CD4-positive, alpha-beta T cell treated with Interleukin-4 for 1 hour (primary cell): ENCODE measurements around the gene SCGB2A2.

Source experiments
- DNase-seq, 2 donors: peaks; one replicate each; pipeline ENCODE4 v3.0.0-alpha.2; 2020 to 2022

SCGB2A2 gene

DNA sequence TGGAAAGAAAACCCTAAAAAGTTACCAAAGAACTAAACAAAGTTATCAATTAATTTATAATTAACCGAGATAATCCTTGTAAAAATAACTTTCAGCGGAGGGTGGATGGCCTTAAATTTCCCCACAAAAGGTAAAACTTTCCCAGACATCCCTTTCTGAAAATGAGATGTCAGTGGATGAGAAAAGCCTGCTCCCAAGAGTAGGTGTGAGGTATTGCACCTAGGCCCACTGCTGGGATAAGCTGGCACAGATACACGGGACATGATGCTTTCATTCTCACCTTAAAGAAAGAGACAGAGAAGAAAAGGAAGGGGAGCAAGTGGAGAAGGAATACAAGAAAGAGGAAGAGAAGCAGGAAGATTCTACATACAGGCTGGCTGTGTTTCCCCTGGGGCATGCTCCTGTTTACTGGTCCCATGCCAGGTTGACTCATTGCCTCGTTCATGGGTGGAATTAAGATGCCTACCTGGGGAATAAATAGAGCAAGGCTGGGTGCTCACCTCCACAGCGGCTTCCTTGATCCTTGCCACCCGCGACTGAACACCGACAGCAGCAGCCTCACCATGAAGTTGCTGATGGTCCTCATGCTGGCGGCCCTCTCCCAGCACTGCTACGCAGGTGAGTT lies at the start of gene SCGB2A2:
SCGB2A2 (plus strand) TSS at position 505 of the 625 bp plus-strand sequence; CDS start at position 564, 59 bp downstream.
- DNase-seq: no peak

DNA sequence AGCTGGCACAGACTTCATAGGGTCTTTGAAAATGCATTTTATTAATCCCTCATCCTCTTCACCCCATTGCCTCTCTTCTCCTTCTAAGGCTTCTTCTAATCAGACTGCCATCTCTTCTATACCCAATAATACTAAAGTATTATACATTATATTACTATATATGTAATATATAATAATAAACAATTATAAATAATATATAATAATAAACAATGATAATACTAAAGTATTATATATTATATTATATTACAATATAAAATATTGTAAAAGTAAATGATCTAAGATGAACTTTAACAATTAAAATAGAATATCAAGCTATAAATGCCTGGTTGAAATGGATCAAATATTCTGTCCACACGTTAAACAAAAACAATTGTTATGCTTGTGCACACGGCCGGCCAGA lies 48.5 kb upstream of the SCGB2A2 start:
- no peak for DNase-seq

DNA sequence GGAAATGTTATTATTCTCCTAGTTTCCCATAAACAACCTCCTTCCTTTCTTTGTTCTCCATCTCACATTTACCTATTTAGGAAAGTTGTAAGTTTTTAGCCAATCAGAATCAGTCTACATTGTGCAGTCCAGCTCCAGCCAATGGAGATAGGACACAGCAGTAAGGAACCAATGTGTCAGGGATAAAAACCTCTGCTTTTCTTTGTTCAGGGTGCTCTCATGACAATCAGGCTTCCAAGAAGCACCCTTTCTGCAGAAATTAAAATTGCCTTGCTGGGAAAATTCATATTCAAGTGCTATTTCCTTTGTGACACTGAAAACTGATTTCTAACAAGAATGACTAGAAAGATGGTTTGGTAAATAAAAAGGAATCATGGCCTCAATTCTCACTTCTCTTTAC lies 46.9 kb upstream of the SCGB2A2 start:
- no peak for DNase-seq

DNA sequence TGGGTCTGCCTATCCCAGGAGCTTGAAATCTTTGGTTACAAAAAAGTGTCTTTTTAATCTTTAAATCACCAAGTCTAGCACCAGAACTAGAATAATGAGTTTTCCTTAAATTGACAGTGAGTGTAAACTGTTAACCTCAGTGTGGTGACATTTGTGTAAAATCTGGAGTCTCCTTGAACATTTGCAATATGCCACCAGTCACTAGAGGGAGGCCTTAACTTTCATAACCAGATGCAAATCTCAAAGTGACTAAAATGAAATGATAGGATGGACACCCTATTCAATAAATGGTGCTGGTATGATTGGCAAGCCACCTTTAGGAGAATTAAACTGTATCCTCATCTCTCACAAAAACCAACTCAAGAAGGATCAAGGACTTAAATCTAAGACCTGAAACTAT lies 36.2 kb upstream of the SCGB2A2 start:
- DNase-seq: no peak

DNA sequence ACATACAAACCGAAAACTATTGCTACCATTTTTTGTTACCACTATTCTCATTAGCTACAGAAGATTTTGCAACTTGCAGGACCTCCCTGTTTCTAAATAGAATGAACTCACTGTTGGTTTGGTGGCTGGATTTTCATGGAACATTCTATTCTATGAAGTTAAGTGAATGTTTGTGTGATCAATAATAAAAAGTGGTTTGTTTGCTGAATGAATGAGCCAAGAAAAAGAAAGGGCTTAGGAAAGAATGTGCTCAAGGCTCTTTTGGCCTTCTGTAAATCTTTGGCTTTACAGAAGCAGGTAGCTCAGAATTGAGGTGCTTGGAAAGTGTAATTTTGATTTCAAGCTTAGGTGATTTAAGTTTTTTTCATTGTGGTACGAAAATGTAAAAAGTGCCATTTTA lies 33.8 kb upstream of the SCGB2A2 start:
- no peak for DNase-seq

DNA sequence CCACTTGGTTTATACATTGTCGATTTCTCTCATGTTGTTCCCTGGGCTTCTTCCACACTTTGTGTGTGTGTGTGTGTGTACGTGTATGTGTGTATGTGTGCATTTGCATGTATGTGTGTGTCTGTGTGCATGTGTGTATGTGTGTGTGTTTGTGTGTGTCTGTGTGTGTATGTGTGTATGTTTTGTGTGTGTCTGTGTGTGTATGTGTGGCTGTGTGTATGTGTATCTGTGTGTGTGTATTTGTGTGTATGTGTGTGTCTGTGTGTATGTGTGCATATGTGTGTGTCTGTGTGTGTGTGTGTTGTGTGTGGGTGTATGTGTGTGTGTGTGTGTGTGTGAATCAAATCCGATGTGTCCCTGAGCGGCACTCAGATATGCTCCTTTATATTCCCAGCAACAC lies 32.5 kb upstream of the SCGB2A2 start:
- DNase-seq: no peak

DNA sequence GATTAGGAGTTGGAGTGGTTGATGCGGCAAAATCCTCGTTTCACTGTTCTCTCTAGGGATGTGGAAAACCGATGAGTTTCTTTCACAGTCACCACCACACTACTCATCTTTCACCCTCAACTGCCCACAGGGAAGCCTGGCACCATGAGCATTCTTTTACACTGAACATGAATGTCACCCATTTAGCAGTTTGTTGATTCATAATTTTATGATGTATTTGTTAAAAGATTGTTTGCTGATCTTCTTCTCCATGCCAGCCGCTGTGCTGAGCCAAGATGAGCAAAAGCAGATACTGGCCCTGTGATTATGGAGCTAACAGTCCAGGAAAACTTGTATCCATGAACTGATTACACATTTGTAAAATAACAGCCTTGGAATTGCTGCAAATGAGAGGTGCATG lies 31.8 kb upstream of the SCGB2A2 start:
- no peak for DNase-seq

DNA sequence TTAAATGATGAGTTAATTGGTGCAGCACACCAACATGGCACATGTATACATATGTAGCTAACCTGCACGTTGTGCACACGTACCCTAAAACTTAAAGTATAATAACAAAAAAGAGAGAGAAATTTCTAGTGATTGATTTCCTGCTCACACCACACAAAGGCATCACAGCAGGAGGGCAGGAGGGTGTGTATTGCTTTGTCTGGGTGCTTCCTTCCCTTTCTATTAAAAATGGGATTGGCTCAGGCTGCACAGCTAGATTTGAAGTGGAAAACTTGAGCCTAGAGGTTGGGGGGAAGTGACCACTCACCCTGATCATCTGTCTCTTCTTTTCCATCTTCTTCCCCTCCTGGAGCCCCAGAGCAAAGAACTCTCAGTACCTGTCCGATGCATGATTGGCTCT lies 28.9 kb upstream of the SCGB2A2 start:
- DNase-seq: no peak

DNA sequence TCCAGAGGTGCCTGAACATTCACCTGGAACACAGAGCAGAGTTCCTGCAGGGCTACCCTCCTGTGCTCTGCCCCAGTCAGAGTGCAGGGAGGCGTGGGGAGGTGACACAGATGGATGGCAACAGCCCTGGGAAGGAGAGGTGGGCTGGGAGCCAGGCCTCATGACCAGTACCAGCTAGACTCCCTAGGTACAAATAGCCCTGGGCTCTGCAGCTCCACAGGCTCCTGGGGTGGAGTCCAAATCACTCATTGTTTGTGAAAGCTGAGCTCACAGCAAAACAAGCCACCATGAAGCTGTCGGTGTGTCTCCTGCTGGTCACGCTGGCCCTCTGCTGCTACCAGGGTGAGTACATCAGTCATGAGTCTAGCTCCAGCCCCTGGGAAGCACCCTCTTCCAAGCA lies 27.9 kb upstream of the SCGB2A2 start, which contains the start of gene SCGB1D2:
SCGB1D2 (plus strand) TSS at position 219 of the 400 bp plus-strand sequence; CDS start at position 288, 69 bp downstream.
- no peak for DNase-seq

DNA sequence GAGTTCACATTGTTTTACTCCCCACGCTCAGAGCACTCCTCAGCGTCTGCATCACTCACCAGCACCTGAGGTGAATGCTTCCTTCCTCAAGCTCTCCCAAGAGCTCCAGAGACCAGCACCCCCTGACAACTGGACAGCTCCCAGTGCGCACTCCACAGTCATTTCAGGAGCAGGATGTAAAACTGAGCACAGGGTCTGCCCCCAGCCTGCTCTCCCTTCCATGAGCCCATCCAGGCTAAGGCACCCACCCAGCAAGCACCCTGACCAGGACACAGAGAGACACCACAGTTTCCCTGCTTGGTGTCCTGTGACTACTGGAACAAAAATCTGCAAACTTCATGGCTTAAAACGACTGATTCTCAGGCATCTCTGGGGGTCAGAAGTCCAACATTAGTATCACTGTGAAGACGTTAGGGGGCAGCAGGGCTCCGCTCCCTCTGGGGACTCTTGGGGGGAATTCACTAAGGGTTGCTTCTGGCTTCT lies 24.6 kb upstream of the SCGB2A2 start:
- no peak for DNase-seq

DNA sequence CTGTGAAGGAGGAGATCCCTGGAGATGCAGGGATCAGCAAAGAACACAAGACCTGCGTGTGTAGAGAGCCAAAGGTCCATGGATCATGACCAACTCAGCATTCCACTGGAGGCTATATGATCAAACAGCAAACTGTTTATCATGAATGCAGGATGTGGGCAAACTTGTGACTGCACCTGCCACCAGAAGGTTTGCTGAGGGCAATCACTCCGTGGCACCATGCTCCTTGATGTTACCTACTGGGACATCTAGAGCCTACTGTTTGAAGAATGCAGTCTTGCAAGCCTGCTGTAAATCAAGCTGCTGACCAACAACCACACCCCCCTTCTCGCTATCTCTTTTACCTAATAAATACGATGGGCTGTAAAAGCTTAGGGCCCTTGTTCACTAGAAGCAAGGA lies 18.3 kb upstream of the SCGB2A2 start:
- no peak for DNase-seq

DNA sequence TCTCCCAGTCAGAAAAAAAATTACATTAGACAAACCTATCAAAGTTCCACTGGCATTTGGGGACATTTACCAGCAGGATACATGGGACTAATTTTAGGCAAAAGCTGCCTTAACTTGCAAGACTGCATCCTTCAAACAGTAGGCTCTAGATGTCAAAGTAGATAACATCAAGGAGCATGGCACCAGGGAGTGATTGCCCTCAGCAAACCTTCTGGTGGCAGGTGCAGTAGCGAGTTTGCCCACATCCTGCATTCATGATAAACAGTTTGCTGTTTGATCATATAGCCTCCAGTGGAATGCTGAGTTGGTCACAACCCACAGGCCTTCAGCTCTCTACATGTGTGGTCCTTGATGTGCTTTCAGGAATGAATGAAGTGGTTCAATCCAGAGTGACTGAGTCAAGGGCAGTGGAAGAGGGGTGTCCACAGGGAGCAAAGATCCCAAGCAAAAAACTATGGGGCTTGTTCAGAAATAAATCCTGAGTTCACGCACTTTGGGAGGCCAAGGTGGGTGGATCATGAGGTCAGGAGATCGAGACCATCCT lies 15.9 kb upstream of the SCGB2A2 start:
- DNase-seq: no peak

DNA sequence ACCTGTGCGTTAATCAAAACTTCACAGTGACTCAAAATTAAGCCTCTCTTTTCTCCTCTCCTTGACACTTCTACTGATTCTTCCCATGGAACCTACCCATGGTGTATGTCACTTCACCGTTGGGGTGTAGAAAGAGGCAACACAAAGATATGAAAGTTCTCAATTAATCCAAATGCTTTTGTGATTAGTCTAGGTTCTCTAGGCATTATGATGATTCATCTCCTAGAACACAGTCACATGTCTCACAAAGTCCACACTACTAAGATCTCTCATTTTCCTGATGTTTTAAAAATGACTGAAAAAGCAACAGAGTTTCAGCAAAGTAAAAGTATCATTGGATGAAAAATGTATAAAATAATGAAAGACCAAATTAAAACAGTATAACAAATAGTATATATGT lies 13.7 kb upstream of the SCGB2A2 start:
- no peak for DNase-seq

DNA sequence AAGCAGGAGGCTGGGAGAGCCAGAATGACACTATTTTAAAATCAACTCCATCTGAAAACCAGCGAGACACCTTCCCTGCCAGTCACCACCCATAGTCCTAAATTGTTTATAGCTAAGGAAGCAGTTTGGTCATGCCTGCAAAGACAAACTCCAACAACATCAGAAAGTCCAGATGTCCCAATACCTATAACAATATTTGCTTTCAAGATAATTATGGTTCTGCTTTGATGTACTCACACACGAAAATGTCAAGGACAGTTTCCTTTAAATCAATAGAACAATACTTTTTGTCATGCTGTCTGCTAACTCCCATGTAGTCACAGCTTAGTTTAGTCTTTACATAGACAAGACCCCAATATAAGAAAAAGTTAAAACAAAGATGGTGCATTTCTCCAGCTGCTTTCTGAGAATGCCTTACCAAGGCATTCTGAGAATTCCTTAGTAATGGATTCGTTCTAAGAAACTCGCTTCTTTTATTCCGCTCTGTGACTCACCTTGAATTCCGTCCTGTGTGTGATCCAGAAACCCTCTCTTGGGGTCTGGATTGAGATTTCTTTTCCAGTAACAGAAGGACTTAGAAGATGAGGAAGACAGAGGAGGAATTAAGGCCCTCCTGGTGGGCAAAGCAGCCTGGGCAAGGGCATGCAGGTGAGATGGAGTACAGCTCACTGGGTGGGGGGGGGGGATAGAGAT lies 9.6 kb upstream of the SCGB2A2 start:
- no peak for DNase-seq

DNA sequence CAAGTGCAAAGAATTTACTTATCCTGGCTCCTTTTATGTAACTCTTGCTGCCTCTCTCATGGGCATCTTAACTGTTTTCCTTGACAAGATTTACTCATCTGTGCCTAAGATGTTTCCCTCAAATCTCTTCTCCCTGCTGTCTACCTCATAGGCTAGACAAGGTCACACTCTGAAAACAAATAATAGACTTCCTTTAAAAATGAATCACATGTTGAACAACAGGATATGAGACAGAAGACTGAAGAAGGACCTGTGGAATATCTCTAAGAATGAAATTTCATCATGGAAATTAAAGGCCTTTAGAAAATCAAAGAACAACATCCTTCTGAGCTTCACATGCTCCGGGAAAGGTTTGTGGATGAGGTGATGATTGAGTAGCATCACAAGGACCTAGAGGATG lies 6.0 kb upstream of the SCGB2A2 start:
- DNase-seq: no peak

DNA sequence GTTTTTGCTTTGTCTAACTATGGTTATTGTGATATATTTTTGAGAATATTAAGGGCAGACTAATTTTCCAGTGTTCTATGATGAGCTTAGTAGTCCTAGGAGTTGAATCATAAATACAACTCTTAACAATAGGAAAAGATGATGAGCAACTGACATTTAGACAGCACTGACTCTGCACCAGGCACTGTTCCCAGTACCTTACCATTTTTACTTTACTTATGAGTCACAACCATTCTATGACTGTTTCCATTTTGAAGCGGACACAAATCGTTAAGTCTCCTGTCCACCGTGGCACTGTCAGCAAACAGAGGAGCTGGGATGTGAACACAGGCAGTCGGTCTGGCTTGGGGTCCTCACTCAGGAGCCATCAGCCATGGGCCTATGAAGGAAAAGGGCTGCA lies 3.4 kb upstream of the SCGB2A2 start:
- DNase-seq: no peak

DNA sequence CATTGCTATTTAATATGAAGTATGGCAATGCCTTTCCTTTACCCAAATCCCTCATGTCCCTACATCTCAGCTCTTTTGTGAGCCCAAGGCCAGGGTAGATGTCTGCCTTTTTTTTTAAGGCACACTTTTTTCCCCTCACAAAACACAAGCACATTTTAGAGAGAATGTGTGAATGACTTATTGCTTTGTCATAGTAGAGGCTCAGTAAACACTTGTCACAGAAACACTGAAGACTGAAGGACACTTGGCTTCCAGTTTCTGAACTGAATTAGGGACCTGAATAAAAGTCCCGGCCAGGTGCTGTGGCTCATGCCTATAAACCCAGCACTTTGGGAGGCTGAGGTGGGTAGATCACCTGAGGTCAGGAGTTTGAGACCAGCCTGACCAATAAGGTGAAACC lies 2.9 kb upstream of the SCGB2A2 start:
- DNase-seq: no peak

DNA sequence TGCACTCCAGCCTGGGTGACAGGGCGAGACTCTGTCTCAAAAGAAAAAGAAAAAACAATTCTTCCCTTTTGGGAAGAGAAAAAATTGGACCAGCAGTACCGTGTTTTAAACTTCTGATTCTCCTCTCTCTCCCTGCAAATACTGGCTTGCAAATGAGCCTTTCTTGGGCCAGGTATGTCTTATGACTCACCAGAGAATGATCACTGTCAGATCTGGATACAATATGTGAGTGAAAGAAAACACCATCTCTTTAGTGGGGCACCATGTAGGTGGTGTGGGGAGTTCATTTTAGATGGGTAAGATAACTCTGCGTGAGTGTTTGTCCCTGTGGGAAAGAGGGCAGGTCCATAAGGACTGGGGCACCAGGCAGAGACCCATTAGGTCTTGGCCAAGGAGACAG lies 2.4 kb upstream of the SCGB2A2 start:
- DNase-seq: no peak

DNA sequence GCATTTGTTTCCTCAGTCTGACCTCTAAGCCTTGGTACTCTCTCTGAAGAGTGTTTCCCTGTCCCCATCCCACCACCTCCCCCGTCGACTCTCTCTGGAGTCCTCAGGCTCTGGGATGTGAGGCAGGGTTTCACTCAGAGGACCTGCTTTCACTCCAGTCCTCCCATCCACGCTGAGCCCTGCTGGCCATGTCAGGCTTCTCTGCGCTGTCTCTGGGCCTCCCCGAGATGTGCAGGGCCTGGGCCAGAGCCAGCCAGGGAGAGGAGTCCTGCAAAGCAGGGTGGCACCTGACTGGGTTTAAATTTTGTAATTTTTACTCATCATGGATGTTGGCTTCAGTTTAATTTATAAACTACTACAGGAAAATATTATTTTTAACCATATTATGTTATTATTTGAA lies 3.3 kb downstream of the SCGB2A2 start:
- DNase-seq: no peak

DNA sequence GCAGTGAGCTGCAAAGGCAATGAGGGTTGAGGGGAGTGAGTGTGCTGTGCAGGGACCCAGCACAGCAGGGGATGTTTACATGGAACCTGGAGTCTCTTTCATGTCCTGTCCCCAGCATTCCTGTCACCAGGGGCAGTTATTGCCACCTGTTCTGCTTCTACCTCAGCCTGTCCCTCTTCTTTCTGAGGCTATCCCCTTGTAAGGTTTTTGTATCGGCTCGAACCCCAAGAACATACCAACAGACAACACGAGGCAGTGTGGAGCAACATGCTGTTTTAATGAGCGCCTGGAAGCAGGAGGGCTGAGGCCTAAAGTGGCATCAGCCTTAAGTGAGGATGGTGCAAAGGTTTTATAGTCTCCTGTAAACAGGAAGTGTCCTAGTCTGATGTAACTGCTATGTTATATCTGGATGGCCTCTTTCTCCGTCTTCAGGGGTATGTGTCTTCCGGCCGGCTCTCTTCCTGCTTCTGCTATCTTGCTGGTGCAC lies 3.9 kb downstream of the SCGB2A2 start:
- DNase-seq: no peak

DNA sequence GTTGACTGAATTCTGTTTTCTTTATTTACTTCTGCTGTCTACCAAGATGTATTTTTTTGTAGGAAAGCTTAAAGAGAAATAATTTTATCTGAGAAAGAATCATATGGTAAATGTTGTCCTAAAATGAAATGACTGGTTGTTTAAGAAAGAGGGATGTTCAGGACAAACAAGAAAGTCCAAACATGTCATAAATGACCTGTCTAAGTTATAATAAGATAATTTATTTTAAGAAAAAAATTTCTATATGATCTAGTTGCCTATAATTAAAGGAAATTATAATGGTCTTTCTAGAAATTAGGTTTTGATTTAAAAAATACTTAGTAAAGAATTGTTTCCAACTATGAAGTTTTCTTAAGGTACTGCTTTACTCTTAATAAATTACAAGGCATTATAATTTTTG lies 10.5 kb downstream of the SCGB2A2 start:
- DNase-seq: no peak

DNA sequence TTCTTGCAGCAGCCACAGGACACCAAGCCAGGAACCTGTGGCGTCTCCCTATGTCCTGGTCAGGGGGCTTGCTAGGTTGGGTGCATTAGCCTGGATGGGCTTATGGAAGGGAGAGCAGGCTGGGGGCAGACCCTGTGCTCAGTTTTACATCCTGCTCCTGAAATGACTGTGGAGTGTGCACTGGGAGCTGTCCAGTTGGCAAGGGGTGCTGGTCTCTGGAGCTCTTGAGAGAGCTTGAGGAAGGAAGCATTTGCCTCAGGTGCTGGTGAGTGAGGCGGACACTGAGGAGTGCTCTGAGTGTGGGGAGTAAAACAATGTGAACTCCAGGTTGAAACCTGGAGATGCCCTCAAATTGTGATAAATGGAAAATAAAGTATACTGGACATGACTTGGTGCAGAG lies 25.5 kb downstream of the SCGB2A2 start:
- DNase-seq: no peak

DNA sequence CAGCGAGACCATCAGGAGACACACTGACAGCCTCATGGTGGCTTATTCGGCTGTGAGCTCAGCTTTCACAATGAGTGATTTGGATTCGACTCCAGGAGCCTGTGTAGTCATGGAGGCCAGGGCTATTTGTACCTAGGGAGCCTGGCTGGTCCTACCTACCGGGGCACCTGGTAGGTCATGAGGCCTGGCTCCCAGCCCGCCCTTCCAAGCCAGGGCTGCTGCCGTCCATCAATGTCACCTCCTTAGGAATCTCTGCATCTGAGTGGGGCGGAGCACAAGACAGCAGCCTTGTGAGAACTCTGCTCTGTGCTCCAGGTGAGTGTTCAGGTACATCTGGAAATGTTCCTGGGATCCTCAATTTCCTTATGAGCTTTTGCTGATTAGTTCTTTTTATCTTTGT lies 29.0 kb downstream of the SCGB2A2 start, which contains the start of gene SCGB1D4:
SCGB1D4 (minus strand) TSS at position 101 of the 400 bp plus-strand sequence; CDS start at position 36, 65 bp downstream.
- DNase-seq: no peak

DNA sequence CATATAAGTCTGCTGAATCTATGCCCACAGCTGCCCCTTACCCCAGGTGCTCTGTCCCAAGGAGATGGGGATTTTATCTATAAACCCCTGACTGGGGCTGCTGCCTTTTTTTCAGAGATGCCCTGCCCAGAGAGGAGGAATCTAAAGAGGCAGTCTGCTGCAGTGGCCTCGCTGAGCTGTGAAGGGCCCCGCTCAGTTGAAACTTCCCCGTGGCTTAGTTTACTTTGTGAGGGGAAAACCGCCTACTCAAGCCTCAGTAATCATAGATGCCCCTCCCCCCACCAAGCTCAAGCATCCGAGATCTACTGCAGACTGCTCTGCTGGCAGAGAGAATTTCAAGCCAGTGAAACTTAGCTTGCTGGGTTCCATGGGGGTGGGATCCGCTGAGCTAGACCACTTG lies 36.3 kb downstream of the SCGB2A2 start:
- DNase-seq: no peak
